GM18867 (cell line): ENCODE measurements around the gene SCART1.
"Not testable (repeated sequence)": the region's sequence is repeated elsewhere in the genome, so short reads cannot be mapped to it uniquely, and the experiment has no call there.

Experiments used
- ATAC-seq: cut with Tn5 transposase; IDR thresholded peaks from one replicate; pipeline ENCODE4 v1.9.1; 2021; ENCODE audit warnings: mild to moderate bottlenecking, moderate library complexity; ENCODE audit not compliant: unreplicated experiment

The SCART1 gene

DNA sequence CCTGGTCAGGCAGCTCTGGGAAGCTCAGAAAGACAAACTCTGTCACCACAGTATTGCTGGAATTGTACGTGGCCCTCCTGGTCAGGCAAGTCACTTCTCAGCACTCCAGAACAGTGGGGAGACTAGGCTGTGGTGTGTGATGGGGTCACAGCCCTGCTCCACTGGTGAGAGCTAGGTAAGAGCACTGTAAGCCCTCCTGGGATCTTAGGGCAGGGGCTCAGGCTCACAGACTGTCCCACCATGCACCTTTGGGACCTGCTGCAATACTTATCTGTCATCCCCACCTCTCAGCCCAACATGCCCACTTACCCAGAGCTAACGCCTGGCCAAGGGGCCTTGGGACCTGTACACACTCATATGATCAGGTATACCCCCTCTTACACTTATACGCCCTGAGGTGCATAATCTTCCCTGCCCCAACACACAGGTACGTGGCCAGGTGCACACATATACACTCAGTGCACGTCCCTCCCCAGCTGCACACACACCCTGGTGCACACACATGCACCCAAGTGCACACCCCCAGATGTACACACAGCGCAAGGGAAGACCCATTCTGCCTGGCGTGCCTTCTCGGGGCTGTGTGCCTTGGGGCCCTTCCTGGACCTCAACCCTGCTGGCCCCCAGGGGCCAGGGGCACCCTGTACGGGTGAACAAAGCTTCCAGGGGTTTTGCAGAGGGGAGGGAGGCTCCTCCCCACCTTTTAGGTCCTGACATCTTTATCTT lies 21.7 kb upstream of the SCART1 start:
- not testable (repeated sequence) for ATAC-seq

DNA sequence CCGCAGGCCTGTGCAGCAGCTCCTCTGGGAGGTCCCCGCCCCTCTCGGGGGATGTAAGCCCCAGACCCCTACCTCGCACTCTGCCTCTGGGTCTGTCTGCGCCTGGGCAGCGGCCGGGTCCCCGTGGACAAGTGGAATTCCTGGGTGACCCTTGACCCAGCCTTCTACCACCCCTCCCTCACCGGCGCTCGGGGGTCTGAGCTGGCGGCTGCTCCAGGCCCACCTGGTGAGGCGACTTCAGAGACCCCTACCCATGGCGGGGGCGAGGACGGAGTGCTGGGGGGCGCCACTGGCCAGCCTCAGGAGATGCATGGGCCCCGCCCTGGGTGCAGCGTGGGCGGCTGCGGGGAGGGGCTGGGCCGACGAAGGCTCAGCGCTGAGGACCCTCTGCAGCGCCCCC lies 21.0 kb upstream of the SCART1 start:
- ATAC-seq: not testable (repeated sequence)

DNA sequence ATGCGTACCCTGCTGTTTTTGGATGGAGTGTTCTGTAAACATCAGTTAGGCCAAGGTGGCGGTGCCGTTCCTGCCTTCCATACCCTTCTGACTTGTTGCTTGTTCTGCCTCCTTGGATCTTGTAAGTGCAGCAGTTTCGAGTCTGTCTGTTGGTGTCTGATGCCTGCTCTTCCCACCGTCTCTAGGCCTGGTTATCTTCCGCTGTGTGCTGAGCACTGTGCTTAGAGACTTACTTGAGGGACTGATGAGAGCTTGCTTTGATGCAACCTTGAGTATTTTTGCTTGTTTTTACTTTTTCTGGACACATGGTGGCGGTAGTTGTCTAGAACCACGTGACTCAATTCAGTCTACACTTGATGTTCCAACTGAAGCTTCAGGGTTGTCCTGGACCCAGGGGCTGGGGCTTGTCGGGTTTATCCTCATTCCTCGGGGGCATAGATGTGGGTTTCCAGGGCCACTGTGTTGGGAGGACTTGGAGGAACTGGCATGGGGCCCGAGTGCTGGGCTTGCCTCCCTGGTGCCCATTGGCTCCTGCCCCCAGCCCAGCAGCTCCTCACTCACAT lies 15.0 kb upstream of the SCART1 start:
- no peak for ATAC-seq

DNA sequence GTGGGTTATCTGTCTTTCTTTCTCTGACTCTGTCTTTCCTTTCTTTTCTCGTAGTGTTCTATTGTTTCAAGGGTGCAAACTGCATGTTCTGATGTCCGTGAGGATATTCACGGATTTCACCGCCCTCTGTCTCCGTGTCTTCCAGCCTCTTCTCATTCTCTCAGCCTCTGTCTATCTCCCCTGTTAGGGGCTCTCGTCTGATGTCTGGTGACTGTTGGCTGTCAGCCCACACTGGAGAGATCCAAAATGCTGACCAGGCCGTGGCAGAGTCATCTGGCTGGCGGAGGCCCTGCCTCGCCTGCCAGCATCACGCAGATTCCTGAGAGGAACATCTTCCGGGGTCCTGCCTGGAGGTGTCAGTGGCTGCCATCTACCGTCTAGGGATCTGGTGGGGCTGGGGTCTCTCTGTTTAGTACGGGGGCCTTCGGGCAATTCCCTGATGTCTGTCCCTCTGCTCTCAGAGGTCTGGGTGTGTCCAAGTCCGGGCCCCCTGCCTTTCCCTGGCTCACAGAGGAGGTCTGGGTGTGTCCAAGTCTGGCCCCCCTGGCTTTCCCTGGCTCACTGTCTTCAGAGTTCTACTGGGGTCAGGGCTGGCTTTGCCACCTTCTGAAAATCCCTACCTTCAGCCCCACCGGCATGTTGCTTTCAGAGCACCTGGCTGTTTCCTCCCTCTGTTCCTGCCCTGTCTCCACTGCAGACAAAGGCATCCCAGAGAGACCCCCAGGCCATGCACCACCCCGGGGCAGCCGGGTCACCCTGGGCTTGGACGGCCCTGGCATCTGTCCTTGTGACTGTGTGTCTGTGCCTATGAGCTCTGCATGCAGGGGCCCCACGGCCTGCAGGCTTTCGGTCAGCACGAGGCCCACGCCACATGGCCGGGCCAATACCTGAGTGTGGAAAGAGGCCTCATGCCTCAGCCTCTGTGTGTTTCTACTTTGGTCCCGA lies 14.0 kb upstream of the SCART1 start:
- ATAC-seq: no peak

DNA sequence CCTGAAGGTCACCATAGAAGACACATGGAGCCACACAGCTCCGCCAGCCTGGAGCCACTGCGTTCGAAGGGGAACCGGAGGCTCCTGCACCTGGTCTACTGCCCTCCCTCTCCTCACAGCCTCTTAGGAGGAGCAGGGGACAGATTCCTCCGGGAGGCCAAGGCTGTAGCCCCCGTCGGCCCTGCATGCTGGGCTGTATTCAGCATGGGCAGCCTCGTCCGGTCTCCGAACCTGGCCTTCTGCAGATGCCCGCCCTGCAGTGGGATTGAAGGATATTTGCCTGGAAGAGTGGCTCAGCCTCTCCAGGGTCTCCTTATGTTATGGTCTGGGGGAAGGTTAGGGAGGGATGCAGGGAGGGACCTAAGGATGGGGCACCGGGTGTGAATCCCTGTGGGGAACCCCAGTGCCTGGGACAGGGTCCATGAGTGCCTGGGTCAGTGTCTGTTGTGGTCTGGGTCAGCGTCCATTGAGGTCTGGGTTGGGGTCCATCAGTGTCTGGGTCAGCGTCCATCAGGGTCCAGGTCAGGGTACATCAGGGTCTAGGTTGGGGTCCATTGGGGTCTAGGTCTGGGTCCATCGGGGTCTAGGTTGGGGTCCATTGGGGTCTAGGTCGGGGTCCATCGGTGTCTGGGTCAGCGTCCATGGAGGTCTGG lies 13.0 kb upstream of the SCART1 start:
- no peak for ATAC-seq

DNA sequence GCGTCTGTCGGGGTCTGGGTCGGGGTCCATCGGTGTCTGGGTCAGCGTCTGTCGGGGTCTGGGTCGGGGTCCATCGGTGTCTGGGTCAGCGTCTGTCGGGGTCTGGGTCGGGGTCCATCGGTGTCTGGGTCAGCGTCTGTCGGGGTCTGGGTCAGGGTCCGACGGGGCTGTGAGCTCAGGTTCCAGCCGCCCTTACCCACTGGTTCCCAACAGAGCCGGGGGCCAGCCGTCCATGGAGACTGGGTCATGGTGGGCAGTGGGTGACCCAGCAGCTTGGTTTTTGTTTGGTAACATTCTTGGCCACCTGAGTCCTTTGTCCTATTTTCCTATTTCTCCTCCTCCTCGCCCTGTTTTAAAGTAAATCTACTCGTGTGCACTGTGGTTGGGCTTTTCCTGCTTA lies 12.4 kb upstream of the SCART1 start:
- ATAC-seq: not testable (repeated sequence)

DNA sequence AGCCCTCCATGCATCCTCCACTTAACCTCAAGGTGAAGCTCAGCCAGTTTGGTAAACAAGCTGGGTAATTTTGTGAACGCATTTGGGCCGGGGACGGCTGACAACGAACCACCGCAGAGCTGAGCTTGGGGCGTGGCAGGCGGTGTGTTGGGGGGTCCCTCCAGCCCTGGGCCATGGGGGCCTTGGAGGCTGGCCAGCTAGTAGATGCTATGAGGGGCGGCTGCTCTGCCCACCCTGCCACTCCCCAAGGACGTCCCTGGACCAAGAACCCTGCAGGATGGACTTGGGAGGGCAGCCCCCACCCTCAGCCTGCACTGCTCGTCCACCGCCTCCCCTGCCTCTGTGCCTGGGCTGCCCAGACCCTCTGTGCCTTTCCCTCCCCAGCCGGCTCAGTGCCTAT lies 12.0 kb upstream of the SCART1 start:
- ATAC-seq: no peak

DNA sequence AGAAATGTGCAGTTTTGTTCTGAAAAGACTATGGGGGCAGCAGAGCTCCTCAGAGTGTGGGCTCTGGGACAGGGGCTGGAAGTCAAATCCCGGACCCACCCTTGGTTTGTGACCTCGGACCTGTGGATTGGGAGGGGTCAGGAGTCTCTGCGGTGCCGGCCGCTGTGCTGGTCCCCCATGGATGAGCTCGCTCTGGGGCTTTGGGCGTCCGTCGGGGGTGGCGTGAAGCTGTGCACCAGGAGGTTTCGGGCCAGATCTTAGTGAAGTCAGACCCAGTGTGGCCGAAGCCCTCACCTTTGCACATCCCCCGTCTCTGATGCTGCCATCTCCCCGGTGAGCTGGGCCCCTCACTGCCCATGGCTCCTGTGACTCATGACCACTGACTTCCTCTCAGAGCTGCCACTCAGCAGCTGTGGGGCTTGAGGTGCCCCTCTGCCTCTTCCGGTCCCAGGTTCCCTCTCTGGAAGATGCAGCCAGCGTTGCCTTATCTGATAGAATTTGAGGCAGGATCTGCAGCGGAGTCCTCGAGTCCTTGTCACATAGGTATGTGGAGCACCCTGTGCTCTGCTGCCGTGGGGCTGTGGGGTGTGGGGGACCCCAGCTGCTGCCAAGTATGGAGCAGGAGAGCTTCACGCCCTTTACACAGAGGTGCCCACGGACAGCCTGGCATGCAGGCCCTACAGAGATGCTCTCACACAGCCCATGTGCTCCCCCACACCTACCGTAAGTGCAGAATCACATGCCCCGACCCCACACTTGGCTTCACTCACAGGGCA lies 11.4 kb upstream of the SCART1 start:
- ATAC-seq: no peak

DNA sequence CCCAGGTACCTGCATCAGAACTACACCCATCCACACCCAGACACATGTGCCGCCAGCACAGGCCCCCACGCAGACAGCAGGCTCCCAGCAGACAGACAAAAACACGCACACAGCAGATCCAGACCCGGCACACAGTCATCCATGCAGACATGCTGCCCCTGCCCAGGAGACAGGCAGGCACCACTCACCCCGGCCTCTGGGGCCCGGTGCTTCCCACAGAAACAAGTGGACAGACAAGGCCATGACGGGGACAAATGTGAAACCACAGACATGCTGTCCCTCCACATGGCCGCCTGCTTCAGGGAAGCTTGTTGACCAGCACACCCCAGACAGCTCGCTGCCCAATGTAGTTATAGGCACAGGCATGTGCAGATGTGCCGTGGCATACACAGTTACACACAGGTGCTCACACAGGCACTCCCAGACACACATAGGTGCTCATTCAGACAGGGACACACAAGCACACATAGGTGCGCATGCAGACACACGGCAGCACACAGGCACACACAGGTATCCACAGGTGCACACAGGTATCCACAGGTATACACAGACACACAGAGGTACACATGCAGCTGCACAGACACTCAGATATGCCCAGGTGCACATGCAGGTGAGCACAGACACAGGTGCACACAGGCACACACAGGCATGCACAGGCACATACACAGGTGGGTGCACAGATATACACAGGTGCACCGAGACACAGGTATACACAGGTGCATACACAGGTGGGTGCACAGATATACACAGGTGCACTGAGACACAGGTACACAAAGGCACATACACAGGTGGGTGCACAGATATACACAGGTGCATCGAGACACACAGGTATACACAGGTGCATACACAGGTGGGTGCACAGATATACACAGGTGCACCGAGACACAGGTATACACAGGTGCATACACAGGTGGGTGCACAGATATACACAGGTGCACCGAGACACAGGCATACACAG lies 10.5 kb upstream of the SCART1 start:
- ATAC-seq: no peak

DNA sequence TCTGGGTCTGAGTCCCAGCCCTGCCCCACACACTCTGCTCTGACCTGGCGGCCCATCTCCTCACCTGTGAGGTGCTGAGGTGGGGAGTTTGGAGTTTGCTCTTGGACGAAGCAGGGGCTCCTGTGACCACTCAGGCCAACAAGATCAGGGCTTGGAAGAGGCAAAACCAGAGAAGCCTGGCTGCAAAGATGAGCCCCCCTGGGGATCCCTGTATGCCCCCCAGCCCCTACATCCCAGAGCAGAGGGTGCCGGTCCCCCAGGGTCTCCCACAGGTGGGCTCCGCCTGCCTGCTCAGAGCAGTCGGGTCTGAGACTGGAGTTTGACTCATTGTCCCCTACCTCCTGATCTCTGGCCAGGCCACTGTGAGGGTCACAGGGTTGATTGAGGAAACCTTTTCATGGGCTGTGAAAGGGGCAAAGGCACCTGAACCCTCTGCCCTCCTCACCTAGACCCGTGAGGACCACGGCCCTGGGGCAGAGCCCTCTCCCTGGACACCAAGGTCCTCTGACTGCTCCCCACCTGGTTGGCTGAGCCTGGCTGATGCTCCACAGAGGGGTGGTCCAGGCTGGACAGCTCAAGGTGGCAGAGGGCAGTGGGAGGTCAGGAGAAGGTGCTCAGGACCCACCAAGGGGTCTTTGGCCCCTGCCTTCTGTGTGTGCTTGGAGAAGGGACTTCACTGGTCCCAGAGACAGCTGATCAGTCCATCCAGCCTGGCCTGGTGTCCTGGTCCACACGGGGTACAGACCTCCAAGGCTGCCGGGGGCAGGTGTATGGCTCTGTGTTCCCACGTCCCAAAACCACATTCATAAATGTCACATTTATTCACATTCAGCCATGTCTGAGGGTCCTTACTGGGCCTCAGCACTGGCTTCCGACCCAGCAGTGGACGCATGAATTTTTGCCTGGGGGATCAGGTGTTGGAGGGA lies 9.1 kb upstream of the SCART1 start:
- no peak for ATAC-seq

DNA sequence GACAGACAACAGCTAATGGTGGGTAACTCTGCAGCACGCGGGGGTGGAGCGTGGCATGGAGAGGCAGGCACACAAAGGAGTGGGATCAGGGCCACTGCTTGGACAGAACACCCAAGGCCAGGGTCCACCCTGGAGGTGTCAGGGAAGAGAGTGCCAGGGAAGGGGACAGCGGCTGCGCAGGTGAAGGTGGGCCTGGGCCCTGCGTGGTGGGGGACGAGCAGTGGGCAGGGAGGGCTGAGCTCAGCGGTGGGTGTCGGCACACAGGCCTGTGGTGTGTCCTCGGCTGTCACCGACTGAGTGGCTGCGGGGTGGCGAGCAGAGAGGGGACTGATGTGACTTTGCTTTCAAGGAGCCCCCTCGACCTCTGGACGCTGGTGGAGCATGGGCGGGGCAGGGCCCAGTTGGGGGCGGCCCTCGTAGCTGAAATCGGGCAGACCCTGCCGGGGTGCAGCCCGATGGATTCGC lies 8.4 kb upstream of the SCART1 start:
- no peak for ATAC-seq

DNA sequence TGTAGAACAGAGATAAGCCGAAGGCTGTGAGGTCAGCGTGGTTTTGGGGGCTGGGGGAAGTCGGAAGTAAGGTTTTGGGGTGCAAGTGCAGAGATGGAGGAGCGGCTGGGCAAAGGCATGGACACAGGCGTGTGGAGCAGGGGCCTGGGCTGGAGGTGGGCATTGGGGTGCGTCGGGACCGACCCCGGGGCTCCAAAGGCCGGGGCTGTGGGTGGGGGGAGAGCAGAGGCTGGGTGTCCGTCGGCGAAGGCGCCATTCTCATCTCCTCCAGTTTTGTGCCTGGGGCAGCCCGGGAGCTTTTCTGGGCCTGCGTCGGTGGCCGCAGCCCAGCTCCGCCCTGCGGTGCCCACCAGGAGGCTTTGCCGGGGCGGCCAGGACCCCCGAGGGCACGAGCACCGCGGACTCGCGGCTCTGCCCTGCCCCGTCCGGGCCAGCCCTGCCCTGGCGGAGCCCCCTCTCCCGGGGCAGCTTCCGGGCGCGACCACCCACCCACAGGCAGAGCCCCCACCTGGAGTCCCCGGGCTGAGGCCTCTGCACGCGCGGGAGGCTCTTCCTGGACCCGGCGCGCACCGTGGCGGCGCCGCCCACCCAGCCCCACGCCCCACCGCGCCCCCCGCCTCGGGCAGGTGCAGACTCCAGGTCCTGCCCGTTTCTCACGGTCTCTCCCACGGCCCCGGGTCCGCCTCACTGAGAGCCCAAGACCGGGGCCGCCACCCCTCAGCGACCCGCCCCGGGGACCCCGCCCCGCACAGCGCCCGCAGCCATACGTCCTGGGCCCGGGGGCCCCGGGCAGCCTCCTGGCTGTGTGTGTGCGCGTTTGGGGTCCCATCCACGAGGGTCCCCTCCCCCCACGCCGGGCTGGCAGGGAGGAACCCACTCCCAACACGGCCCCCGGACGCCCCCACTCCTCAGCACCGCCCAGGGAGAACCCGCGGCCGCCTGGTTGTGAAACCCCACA lies 7.7 kb upstream of the SCART1 start:
- ATAC-seq: no peak

DNA sequence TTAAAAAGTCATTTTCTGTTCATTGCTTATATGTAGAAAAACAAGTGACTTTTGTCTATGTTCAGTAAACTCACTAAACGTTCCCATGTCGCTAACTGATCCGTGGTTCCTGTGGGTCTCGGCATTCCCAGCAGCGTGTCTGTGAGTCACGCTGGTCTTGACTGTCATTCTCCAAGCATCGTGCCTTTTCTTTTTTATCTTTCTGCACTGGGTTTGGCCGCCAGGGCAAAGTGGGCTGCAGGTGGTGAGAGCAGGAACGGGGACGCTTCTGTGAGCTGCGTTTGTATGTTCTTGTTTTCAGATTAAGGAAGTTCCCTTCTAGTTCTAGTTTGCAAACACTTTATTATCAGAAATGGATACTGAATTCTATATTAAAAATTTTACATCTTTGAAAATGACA lies 6.8 kb upstream of the SCART1 start:
- ATAC-seq: no peak

DNA sequence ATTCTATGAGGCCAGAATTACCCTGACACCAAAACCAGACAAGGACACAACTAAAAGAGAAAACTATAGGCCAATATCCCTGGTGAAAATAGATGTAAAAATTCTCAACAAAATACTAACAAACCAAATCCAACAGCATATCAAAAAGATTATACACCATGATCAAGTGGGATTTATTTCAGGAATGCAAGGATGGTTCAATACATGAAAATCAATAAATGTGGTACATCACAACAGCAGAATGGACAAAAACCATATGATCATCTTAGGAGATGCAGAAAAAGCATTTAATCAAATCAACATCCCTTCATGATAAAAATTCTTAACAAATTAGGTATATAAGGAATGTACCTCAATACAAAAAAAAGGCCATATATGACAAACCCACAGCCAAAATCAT lies 5.6 kb upstream of the SCART1 start:
- ATAC-seq: no peak

DNA sequence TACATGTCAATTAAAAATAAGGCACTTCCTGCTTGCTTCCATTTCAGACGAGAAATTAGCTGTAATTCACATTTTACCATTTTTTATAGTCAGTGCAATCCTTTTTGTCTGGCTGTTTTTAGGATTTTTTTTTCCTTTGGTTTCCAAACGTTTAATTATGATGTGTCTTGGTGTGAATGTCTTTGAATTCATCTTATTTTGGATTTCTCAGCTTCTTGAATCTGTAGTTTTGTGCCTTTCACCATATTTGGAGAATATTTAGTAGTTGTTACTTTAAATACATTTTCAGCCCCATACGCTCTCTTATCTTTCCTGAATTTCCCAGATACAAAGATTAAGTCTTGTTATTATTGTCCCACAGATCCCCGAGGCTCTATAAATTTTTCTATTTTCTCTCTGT lies 2.4 kb upstream of the SCART1 start:
- no peak for ATAC-seq

DNA sequence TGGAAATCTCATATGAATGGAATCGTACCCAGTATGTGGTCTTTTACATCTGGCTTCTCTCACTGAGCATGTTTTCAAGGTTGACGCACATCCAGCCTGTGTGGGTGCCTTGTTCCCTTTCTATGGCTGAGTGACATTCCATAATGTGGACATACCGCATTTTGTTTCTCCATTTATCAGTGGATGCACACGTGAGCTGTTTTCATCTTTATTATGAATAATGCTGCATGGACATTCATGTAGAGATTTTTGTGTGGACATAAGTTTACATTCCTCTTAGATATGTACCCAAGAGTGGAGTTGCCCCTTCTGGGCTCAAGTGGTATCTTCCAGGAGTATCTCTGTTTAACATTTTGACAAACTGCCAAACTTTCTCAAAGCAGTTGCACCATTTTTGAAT lies 1.3 kb upstream of the SCART1 start:
- ATAC-seq: no peak

DNA sequence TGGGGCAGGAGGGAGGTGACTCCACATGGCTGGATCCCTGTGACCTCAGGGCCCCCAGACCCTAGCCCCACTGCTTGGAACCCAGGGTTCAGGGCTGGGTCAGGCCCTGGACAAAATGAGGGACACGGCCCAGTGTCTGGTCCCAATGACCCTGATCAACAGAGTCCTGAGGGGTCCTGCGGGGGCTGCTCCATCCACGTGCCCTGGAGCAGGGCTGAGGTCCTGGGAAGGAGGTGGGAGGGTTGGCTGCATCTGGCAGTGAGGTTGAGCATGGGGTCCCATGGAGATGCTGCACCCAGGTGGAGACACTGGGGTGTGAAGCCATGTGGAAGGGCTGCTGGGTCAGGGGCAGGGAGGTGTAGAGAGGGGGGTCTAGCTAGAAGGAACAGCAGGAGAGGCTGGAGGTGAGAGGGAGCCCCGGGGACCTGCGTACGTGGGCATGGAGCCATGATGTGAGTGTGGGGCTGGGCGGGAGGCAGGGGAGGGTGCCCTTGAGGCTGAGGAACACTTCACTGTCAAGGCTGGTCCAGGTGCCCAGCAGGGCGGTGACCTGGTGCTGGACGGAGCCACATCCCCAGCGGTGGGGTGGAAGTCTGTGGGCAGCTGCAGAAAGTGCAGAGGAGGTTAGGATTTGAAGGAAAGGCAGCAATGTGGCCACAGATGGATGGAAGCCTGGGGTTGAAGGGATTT lies 604 bp downstream of the SCART1 start:
- ATAC-seq: no peak
